ENCODE data around the gene CYP4V2. TPM values are rescaled to one million over a fixed set of nuclear protein-coding genes. Genes with fewer than 3 reads are reported as not detected.
A peak's percentile ranks its signal among the peaks of the same experiment; 100 is the strongest.

Gene CYP4V2
- total and polyA plus RNA-seq, 8 donors = 25.6 to 39.7 (median 34.1) TPM

GRCh38 chr4:186167605-186168004, 23.8 kb upstream of the CYP4V2 start:
- intact Hi-C loops (cut with DNase I) = no loop called here
- no peak for DNase-seq
- Histone ChIP-seq H3K9me3 (no peaks in the 10 kb centered on the region), H3K36me3 (peaks cover 0 to 19% (median 13%) of the 10 kb centered on the region in 3 donors), H3K27me3 (no peaks in the 10 kb centered on the region), H3K4me1 (no peaks in the 10 kb centered on the region), H3K27ac (no peak overlapping the region), H3K4me3 (no peak overlapping the region)
- no peak for FAIRE-seq
- no peak for ATAC-seq
- TF ChIP-seq CTCF (IDR thresholded peaks at IDR 0.05) = no peak
- 93 to 96% methylated on average over 5 of the region's 5 CpGs for WGBS, 2 donors

GRCh38 chr4:186168750-186169149, 22.6 kb upstream of the CYP4V2 start:
- intact Hi-C loops (cut with DNase I) = no loop called here
- no peak for FAIRE-seq

GRCh38 chr4:186169333-186169944, 21.9 kb upstream of the CYP4V2 start:
- intact Hi-C loops (cut with DNase I) = no loop called here
- no peaks in the 10 kb centered on the region for H3K4me1 ChIP-seq
- DNase-seq (no peak), FAIRE-seq (no peak), ATAC-seq (peak in 1 of 4 donors; percentile 9)
- H3K36me3 ChIP-seq = peaks cover 0 to 9% (median 3%) of the 10 kb centered on the region in 3 donors
- 88 to 90% methylated on average over 18 of the region's 18 CpGs for WGBS, 2 donors
- H3K27ac ChIP-seq = no peak overlapping the region
- TF ChIP-seq CTCF (IDR thresholded peaks at IDR 0.05) = no peak
- H3K27me3 ChIP-seq = no peaks in the 10 kb centered on the region
- no peak overlapping the region for H3K4me3 ChIP-seq
- no peaks in the 10 kb centered on the region for H3K9me3 ChIP-seq

More at GRCh38 chr4:186168750-186169149, 22.6 kb upstream of the CYP4V2 start:
- H3K27me3 ChIP-seq = no peaks in the 10 kb centered on the region
- H3K9me3 ChIP-seq = no peaks in the 10 kb centered on the region
- TF ChIP-seq CTCF (IDR thresholded peaks at IDR 0.05) = no peak
- H3K36me3 ChIP-seq = peaks cover 0 to 13% (median 8%) of the 10 kb centered on the region in 3 donors
- DNase-seq (no peak), ATAC-seq (peak in 2 of 4 donors; percentile 35 to 36)
- 82 to 91% methylated on average over 9 of the region's 9 CpGs for WGBS, 2 donors
- H3K27ac ChIP-seq = no peak overlapping the region
- H3K4me3 ChIP-seq = no peak overlapping the region
- no peaks in the 10 kb centered on the region for H3K4me1 ChIP-seq

- FAIRE-seq (no peak), DNase-seq (no peak), ATAC-seq (peak in 2 of 4 donors; percentile 22 to 29)
- peaks cover 0 to 6% (median 3%) of the 10 kb centered on the region in 3 donors for H3K36me3 ChIP-seq
- no peak for TF ChIP-seq CTCF (IDR thresholded peaks at IDR 0.05)
- no peak overlapping the region for H3K4me3 ChIP-seq
- WGBS, 2 donors = 92 to 96% methylated on average over 16 of the region's 16 CpGs
- intact Hi-C loops (cut with DNase I) = no loop called here
- no peaks in the 10 kb centered on the region for H3K9me3 ChIP-seq
- H3K27me3 ChIP-seq = no peaks in the 10 kb centered on the region
- no peak overlapping the region for H3K27ac ChIP-seq
- H3K4me1 ChIP-seq = no peaks in the 10 kb centered on the region
Observed at GRCh38 chr4:186169945-186170802, 21.2 kb upstream of the CYP4V2 start.
